Measurements from ENCODE around the gene LATS2.

The LATS2 gene

DNA sequence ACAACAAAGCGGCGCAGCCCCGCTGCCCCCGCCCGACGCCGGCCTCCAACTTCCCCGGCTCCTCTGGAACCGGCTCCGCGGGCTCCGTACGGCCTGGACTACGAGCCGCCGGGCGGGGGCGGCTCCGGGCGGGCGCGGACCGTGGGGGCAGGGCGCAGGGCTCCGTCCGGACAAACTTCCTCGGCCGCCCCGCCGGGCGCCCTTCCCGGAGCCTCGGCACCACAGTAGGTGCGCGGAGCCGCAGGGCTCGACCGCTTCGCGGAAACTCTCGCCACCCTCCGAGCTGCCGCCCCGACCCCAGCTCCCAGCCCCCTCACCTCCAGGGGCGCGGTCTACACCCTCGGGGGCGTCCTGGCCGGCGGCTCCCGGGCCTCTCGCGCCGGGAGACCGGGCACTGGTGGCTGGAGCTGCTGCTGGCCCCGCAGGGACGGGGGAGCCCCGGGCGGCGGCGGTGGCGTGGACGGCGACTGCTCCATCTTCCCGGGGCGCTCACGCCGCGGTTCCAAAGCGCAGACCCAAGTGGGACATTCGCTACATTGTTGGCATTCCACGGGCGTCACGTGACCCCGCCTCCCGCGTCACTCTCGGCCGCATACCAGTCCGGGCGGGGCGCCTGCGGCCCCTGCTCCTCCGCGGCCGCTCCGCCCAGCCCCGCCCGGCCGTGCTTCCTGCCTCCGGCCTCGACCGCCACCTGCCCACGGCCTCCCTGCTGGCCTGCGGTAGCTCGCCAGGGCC lies at the start of gene LATS2:
TSS of gene LATS2 (minus strand) at position 558 of the 735 bp plus-strand sequence. CDS start 15,560 bp downstream, outside the sequence.
- DNase-seq (ENCODE audit: low spot score) = peak; percentile 82
- FAIRE-seq = no peak

DNA sequence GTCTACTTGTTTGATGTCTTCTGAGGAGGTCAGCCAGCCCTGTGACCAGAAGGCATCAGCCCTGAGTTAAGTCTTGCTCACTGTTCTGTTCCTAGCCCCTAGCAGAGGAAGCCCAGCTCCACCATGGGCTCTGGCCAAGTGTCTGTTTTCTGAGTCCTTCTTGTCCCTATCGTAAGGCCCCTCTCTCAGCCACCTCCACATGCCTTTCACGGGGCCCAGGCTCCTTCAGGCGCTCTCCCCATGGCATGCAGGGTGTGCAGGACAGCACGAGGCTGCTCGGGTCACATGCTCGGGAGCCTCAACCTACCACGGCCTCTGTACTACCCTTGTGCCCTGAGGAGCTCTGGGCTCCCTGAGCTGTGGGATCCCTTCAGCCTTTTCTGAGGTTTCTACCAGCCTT lies 47.8 kb upstream of the LATS2 start:
- FAIRE-seq (no peak), DNase-seq (ENCODE audit: low spot score) (no peak)

DNA sequence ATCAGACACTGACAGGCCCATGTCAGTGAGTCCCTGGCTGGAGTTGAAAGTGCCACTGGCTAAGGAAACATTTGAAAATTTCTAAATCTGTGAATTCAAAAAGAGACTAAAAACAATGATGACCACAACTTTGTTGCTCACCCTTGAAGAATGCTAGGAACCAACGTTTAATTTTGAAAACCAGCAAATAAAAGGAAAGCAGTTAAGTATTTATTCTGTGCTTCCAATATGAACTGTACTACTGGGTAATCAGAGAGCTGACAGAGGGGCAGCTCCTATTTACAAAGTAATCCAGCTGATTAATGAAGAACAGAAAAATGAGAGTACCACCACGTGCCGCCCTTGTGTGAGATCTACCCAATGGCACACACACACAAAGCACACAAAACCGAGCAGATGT lies 44.7 kb upstream of the LATS2 start:
- peak; percentile 10 for DNase-seq (ENCODE audit: low spot score)
- no peak for FAIRE-seq

DNA sequence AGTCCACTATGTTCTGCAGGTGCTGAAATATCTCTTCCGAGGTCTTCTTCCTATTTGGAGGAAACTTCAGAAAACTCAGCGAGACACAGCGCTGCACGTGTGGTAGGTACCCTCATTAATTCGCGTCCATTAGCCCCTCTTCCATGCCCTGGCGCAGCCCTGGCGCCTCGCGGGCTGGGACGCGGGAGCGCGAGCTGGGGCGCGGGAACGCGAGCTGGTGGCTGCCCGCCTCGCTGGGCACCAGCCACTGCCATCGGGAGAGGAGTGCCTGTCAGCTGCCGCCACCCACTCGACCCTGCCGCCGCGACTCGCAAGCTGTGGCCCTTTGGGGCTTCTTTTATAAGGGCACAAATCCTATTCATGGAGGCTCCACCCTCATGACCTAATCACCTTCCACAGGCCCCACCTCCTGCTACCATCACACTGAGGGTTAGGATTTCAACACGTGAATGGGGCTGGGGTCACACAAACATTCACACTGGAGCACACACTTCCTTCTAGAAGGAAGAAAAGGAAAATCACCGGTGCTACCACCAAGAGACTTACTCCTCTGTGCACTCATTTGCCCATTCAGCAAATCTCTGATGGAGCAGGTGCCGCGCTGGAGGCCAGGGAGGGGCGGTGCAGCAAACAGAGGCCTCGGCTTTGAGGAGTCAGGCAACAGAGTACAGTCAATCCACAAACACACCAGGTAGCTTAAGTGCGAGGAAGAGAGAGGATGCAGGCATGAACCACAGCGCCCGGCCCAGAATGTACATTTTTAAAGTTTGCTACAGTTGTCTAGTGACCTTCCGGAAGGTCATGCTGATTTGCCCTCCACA lies 43.0 kb upstream of the LATS2 start:
- FAIRE-seq (no peak), DNase-seq (ENCODE audit: low spot score) (no peak)

DNA sequence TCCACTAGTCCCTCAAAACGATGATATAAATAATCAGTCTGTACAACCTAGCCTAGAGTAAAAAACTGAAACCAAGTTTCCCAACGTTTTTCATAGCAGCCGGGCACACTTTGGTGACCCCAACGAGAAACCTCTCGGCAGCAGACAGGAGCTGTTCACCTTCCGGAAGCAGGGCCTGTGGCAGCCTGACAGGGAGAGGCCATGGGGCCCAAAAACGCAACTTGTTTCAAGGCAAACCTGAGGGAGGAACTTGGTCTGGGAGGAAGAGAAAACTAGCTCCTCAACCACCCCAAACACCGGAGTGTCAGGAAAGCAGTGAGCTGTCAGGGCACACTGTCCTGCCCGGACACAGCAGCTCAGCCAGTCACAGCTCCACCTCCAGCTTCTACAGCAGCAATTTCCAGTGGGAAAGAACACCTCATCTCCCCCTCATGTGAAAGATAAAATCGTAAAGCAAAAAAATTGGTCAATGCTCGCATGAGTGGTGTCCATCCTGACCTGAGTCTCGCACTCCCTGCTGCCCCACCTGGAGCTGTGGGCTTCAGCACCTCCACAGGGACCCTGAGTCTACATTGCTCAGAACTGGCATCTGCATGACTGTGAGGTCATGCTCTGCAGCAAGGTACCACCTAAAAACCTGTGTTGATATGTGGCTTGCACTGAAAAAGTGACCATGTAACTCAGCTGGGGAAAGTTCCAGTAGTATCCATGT lies 40.6 kb upstream of the LATS2 start:
- FAIRE-seq = no peak

DNA sequence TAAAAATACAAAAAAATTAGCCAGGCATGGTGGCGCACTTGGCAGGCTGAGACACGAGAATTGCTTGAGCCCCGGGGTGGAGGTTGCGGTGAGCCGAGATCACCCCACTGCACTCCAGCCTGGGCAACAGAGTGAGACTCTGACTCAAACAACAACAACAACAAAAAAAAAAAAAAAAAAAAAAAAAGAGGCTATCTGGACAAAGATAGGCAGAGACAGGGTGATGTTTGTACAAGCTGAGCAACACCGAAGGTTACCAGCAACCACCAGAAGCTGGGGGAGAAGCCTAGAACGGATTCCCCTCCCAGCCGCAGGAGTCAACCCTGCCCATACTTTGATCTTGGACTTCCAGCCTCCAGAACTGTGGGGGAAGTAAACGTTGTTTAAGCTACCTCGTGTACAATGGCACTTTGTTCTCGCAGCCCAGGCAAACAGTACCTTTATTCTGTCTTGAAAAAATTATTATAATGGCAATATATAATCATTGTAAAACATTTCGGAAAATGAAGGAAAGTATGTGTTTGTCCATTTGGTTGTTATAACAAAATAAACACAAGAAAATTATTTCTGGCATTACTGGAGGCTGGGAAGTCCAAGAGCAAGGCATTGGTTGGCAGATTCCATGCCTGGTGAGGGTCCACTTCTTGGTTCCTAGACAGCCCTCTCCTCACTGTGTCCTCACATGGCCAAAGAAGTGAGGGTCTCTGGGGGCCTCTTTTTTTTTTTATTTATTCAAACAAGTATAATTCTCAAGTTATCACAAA lies 39.8 kb upstream of the LATS2 start:
- FAIRE-seq (no peak), DNase-seq (ENCODE audit: low spot score) (no peak)

More for the DNA sequence above, 40.6 kb upstream of the LATS2 start:
- DNase-seq (ENCODE audit: low spot score) = no peak

DNA sequence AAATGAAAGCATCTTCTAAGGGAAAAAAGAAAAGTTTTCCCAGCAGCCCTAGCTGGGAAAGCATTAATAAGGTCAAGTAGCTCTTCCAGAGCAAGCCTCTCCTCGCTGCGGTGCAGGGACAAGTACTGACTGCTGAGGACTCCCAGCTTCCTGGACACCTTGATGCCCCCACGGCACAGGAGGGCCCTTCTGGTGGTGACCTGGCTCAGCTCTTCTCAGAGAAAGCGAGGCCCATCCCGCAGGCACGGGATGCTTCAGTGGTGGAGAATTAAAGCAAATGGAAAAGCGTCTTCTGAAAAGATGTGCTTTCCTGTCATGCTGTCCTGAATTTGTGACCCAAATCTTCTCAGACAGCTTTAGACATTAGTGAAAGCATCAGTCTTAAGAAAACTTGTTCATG lies 38.8 kb upstream of the LATS2 start:
- FAIRE-seq (no peak), DNase-seq (ENCODE audit: low spot score) (no peak)

DNA sequence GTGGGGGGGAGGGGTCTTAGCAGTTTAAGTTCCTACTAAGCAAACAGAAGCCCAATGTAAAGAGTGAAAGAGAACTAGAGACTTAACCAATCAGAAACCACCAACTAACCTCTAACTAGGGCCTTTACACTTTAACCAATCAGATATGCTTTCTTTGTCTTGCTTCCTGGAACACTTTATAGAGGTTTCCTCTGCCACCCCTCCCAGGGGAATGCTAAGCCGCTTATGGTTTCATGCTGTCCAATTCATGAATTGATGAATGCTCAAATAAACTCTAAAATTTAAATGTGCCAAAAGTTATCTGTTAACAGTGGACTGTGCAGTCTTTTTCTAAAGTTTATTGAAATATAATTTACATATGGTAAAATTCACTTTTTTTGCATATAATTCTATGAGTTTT lies 33.9 kb upstream of the LATS2 start:
- FAIRE-seq = no peak
- no peak for DNase-seq (ENCODE audit: low spot score)

DNA sequence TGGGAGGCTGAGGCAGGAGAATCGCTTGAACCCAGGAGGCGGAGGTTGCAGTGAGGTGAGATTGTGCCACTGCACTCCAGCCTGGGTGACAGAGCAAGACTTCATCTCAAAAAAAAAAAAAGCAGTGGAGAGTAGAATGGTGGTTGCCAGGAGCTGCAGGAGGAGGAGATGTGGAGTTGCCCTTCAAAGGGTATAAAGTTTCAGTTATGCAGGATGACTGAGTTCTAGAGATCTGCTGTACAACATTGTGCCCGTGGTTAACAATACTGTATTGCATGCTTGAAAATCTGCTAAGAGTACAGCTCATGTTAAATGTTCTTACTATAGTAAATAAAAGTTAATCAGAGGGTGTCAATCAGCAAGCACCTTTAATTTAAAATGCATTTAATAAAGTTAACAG lies 28.4 kb upstream of the LATS2 start:
- DNase-seq (ENCODE audit: low spot score) = no peak
- FAIRE-seq = no peak

DNA sequence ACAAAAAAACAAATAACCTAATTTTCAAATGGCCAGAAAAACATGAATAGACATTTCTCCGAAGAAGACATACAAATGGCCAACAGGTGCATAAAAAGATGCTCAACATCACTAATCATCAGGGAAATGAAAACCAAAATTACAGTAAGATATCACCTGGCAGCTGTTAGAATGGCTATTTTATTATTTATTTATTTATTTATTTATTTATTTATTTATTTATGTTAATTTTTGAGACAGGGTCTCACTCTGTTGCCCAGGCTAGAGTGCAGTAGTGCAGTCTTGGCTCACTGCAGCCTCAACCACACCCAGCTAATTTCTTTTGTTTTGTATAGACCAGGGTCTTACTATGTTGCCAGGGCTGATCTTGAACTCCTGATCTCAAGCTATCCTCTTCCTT lies 27.1 kb upstream of the LATS2 start:
- DNase-seq (ENCODE audit: low spot score) (no peak), FAIRE-seq (no peak)

DNA sequence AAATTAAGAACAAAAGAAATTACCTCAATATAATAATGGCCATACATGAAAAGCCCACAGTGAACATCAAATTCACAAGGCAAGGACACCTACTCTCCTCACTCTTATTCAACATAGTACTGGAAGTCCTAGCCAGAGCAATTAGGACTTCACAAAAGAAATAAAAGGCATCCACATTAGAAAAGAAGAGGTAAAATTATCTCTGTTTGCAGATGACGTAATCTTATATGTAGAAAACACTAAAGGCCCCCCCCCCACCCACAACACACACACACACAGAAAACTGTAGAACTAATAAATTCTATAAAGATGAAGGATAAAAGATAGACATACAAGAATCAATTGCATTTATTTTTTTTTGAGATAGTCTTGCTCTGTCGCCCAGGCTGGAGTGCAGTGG lies 25.5 kb upstream of the LATS2 start:
- DNase-seq (ENCODE audit: low spot score) (no peak), FAIRE-seq (no peak)

DNA sequence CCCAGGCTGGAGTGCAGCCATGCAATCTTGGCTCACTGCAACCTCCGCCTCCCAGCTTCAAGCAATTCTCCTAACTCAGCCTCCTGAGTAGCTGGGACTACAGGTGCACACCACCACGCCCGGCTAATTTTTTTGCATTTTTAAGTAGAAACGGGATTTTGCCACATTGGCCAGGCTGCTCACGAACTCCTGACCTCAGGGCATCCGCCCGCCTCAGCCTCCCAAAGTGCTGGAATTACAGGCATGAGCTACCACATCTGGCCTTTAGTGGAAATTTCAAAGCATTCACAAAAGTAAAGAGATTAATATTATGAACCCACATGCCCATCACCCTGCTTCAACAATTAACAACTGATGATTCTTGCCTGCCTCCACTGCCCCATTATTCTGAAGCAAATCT lies 20.5 kb upstream of the LATS2 start:
- FAIRE-seq (no peak), DNase-seq (ENCODE audit: low spot score) (no peak)

DNA sequence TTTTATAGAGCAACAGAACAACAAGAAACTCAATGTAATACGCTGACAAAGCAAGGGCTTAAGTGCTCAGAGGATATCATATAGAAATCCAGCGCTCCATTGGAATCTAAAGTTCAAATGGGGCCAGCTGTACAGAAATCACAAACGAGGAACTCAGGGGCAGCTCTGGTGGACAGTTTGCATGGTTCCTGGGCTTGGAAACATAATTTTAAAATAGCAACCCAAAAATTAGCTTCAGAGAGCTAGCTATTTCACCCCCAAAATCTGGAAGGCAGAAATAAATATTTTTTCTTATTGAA lies 19.2 kb upstream of the LATS2 start:
- DNase-seq (ENCODE audit: low spot score) (no peak), FAIRE-seq (no peak)

DNA sequence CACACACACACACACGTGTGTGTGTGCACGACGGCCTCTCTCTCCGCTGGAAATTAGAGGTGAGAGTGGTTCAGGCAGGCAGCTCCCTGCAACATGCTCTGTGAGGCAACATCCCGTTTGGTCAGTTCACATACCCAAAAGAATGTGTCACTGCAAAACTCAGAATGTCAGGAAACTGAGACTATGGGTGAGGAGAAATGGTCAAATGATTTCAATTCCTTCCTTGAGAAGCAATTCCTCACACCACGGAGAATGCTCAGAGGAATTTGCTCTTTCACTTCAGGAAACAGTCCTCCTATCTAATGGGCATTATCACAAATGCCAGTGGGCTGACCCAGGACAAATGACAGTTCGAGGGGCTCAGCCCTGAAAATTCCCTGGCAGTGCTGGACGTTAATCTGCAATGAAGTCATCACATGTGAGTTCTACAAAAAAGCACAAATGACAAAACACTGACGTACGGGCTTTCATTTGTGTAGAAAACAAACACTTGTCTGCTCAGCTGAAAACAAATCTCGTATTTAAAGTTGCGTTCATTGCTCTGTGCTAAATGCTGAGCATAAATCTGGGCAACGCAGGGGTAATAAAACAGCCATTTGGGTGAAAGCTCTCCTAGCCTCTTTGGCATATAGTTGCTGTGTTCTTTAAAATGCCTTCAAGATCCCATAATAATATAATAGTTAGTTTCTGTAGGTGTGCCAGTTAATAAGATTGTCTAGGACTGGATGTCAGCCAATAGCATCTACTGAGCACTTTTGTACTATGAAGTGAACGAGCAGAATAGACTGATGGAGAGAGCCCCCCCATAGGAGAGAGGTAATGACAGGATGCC lies 18.6 kb upstream of the LATS2 start:
- peak; percentile 83 for DNase-seq (ENCODE audit: low spot score)
- FAIRE-seq = peak; percentile 82

DNA sequence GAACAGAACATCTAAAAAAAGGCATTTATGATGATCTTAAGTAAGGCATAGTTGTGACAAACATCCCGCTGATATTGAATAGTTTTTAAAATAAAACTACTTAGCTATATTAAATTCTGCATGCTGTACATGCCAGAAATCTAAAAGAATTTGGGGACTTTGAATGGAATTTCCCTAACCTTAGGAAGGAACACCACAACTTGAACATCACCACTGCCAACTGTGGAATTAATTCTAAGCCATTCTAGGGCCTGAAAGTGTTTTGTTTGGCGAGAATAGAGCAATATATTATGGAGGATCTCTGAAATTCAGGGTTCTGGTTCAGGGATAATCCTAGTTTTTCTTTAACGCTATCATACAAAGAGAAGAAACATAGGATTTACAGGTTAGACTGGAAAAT lies 17.8 kb upstream of the LATS2 start:
- DNase-seq (ENCODE audit: low spot score) = no peak
- FAIRE-seq = no peak

DNA sequence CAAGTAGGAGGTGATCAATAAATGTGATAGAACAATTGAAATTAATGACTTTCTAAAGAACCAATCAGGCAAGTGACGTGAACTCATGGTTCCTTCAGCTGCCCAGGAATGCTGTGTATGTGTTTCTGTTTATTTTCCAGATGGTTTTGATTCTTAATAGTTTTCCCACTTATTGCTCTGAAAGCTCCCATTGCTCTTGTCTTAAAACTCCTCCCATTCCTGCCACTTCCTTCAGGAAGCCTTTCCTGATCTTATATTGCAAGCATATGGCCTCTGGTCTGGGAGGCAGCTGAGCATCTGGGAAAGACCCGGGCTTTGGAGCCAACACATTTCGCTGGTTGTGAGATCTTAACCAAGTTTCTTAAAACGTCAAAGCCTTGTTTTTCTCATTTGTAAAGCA lies 17.1 kb upstream of the LATS2 start:
- FAIRE-seq (no peak), DNase-seq (ENCODE audit: low spot score) (no peak)

DNA sequence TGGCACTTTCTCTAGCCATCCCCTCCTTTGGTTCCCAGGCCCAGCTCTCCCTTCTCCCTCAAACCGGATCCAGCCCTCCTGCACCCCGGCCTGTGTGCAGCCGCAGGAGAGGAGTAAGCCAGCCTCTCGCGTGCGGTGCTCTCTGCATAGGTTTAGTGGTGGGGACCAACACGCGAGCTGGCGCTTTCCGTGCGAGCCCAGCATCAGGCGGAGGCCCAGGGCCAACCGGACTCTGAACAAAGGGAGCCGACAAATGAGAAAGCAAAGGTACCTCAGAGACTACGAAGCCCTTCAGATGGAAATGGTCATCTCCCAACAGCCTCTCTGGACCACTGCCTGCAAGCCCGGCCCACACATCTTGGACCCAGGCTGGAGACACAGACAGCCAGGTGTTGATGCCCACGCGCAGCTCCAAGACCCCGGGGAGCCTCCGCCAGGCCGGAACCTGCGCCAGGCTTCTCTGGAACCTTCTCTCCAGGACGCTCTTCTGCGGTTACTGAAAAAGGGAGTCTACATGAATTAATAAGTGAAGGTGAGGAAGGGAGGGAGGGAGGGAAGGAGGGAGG lies 16.5 kb upstream of the LATS2 start:
- DNase-seq (ENCODE audit: low spot score) (no peak), FAIRE-seq (no peak)

DNA sequence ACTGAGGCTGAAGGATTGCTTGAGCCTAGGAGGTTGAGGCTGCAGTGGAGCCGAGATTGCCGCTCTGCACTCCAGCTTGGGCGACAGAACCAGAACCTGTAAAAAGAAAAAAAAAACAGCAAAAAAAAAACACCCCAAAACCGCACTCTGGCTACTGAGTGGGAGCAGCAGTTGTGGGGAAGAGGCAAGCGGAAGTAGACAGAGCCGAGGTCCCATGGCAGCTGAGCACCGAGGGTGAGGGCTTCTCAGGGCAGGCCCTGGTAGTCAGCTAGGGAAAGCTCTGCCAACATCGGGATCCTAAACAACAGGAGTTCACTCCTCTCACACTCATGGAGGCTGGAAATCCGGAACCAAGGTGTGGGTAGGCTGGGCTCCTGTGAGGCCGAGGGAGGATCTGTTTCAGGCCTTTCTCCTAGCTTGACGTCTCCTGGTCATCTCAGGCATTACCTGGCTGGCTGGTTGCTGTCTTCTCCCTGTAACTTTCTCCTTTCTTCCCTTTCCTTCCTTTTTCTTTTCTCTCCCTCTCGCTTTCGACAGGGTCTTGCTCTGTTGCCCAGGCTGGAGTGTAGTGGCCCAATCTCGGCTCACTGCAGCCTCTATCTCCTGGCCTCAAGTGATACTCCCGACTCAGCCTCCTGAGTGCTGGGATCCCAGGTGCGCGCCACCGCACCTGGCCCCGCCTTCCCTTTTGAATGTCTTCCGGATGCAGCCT lies 15.8 kb upstream of the LATS2 start:
- no peak for FAIRE-seq
- DNase-seq (ENCODE audit: low spot score) = no peak

DNA sequence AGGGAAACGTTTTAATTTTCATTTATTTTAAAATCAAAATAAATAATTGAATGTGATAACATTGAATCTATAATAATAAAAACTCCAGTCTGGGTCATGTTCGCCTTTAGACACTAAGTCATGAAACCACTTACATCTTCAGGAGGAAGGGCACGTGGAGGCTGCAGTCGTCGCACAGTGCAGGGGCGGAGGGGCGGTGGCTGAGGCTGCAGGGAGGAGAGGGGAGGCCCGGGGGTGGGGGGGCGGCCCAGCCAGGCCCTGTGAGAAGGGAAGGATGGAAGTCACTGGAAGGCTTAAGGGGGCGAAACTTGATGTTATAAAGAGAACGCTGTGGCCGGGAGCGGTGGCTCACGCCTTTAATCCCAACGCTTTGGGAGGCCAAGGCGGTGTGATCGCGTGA lies 14.9 kb upstream of the LATS2 start:
- FAIRE-seq (no peak), DNase-seq (ENCODE audit: low spot score) (no peak)
